Fibroblast of lung (primary cell): ENCODE data around the gene STEAP2. TPM values are rescaled to one million over a fixed set of nuclear protein-coding genes. Genes with fewer than 3 reads are reported as not detected.
A peak's percentile ranks its signal among the peaks of the same experiment; 100 is the strongest.

Experiments
- DNase-seq, 2 donors: peaks; one replicate each; pipeline versions ENCODE4 v3.0.0 to v3.0.0-alpha.2; 2010; ENCODE audit warnings: low read depth in 2 of 2
- H2AFZ ChIP-seq: 2 replicates; pipeline ENCODE4 v1.5.1; 2012; ENCODE audit warnings: low read length, control low read depth, inconsistent platforms
- H3K27ac ChIP-seq: 2 replicates; pipeline ENCODE4 v1.5.1; 2011; ENCODE audit warnings: low read length, control low read depth; ENCODE audit not compliant: insufficient read depth
- H3K27me3 ChIP-seq: 2 replicates; pipeline ENCODE4 v1.5.1; 2011; ENCODE audit warnings: mild to moderate bottlenecking, low read length; ENCODE audit not compliant: control insufficient read depth, insufficient read depth
- H3K36me3 ChIP-seq: 2 replicates; pipeline ENCODE4 v1.5.1; 2011; ENCODE audit warnings: low read length; ENCODE audit not compliant: control insufficient read depth, insufficient read depth
- H3K4me1 ChIP-seq: 2 replicates; pipeline ENCODE4 v1.5.1; 2011; ENCODE audit warnings: low read length; ENCODE audit not compliant: control insufficient read depth, insufficient read depth; ENCODE audit errors: extremely low read depth
- H3K4me2 ChIP-seq: 2 replicates; pipeline ENCODE4 v1.5.1; 2011; ENCODE audit warnings: low read length, control low read depth; ENCODE audit not compliant: insufficient read depth; ENCODE audit errors: extremely low read depth
- H3K4me3 ChIP-seq, 4 experiments: fragments of 200-600 bp in 1 of 4; sonication (generic) in 1 of 4; replicated peaks in 1 of 4; 2 replicates each; pipeline ENCODE4 v1.5.1; 2011 to 2016; ENCODE audit warnings: low read length in 4 of 4, low read depth in 3 of 4, mild to moderate bottlenecking in 3 of 4, control low read depth in 2 of 4, inconsistent platforms in 1 of 4, mixed read lengths in 1 of 4; ENCODE audit not compliant: insufficient read depth in 1 of 4; ENCODE audit errors: control extremely low read depth in 1 of 4
- H3K79me2 ChIP-seq: 2 replicates; pipeline ENCODE4 v1.5.1; 2012; ENCODE audit warnings: mild to moderate bottlenecking, low read length, inconsistent platforms; ENCODE audit not compliant: control insufficient read depth, insufficient read depth
- H3K9ac ChIP-seq: 2 replicates; pipeline ENCODE4 v1.5.1; 2011; ENCODE audit warnings: mild to moderate bottlenecking, low read length, control low read depth; ENCODE audit not compliant: insufficient read depth
- H3K9me3 ChIP-seq: 2 replicates; pipeline ENCODE4 v1.5.1; 2012; ENCODE audit warnings: low read depth, low read length; ENCODE audit not compliant: control insufficient read depth, insufficient read depth
- H4K20me1 ChIP-seq: 2 replicates; pipeline ENCODE4 v1.5.1; 2011; ENCODE audit warnings: low read length; ENCODE audit not compliant: control insufficient read depth, insufficient read depth; ENCODE audit errors: extremely low read depth
- CTCF ChIP-seq, 2 donors: IDR thresholded peaks in 1 of 2; conservative IDR thresholded peaks in 1 of 2; 1 replicate in 1 of 2; 2 replicates in 1 of 2; pipeline ENCODE4 v1.5.1; 2011 to 2012; ENCODE audit warnings: low read length in 2 of 2, control low read depth in 1 of 2, inconsistent platforms in 1 of 2, low read depth in 1 of 2, mild to moderate bottlenecking in 1 of 2
- EZH2 ChIP-seq: IDR thresholded peaks from 2 replicates; pipeline ENCODE4 v1.5.1; 2012; ENCODE audit warnings: low read length, control low read depth, mild to moderate bottlenecking; ENCODE audit errors: missing control alignments
- polyA minus RNA-seq: library from RNA; depleted of rRNA, polyadenylated mRNA; stranded (reverse); fragments of >200 nt; gene quantifications from 2 replicates; pipeline ENCODE4 v1.2.3, GENCODE V29; 2011; ENCODE audit warnings: low replicate concordance
- polyA plus RNA-seq, 2 donors: library from polyadenylated mRNA; depleted of rRNA in 1 of 2; stranded (reverse) in 1 of 2; unstranded in 1 of 2; fragments of >200 nt; gene quantifications; 2 replicates each; pipeline ENCODE4 v1.2.1, GENCODE V29; 2011 to 2012; ENCODE audit warnings: missing spikeins in 1 of 2
- total RNA-seq: library from RNA; depleted of rRNA; stranded (reverse); fragments of >200 nt; gene quantifications from 2 replicates; pipeline ENCODE4 v1.2.1, GENCODE V29; 2014

Gene STEAP2
- total RNA-seq (26.3 and 29.8 TPM in 2 replicates), polyA plus RNA-seq (11.4 and 16.5 TPM in 2 replicates), polyA minus RNA-seq (1.6 and 3.3 TPM in 2 replicates)
- polyA plus RNA-seq (2012), result 4.2 and 5.9 TPM in 2 replicates

GRCh38 chr7:90211391-90212148, at the start of gene STEAP2:
TSS of gene STEAP2 (plus strand) at chr7:90211740. CDS start at chr7:90225083, 13,343 bp downstream.
- peak within 1 kb of the TSS; percentile 56 to 92 (median 68) for H3K4me3 ChIP-seq
- peak within 1 kb of the TSS; percentile 70 for H3K9ac ChIP-seq
- TF ChIP-seq CTCF (conservative IDR thresholded peaks at IDR 0.05 in 1 of 2, IDR thresholded peaks at IDR 0.05 in 1 of 2; ENCODE audit: low read depth in 1 of 2, low read length in 2 of 2) (peak; percentile 46 to 59), EZH2 (no peak)
- DNase-seq, result peak; percentile 92 to 95
- H3K79me2 ChIP-seq, result no peaks in the 10 kb centered on the region
- H3K27me3 ChIP-seq, result no peaks in the 10 kb centered on the region
- H4K20me1 ChIP-seq, result no peaks in the 10 kb centered on the region
- H3K36me3 ChIP-seq, result no peaks in the 10 kb centered on the region
- peaks cover 2% of the 10 kb centered on the region for H3K4me1 ChIP-seq
- H3K9me3 ChIP-seq, result no peaks in the 10 kb centered on the region
- H2AFZ ChIP-seq, result peak within 1 kb of the TSS; percentile 88
- H3K27ac ChIP-seq, result peak within 1 kb of the TSS; percentile 67
- peak within 1 kb of the TSS; percentile 96 for H3K4me2 ChIP-seq

GRCh38 chr7:90163534-90163933, 48.0 kb upstream of the STEAP2 start:
- Histone ChIP-seq H3K9ac (no peak overlapping the region), H4K20me1 (no peaks in the 10 kb centered on the region), H2AFZ (no peak overlapping the region), H3K4me1 (no peaks in the 10 kb centered on the region), H3K36me3 (no peaks in the 10 kb centered on the region), H3K9me3 (no peaks in the 10 kb centered on the region), H3K27me3 (no peaks in the 10 kb centered on the region), H3K79me2 (no peaks in the 10 kb centered on the region), H3K4me2 (no peak overlapping the region), H3K4me3 (no peak overlapping the region), H3K27ac (no peak overlapping the region)
- TF ChIP-seq CTCF (conservative IDR thresholded peaks at IDR 0.05 in 1 of 2, IDR thresholded peaks at IDR 0.05 in 1 of 2; ENCODE audit: low read depth in 1 of 2, low read length in 2 of 2), result no peak
- TF ChIP-seq EZH2, result no peak
- no peak for DNase-seq

- Histone ChIP-seq H3K4me1 (no peaks in the 10 kb centered on the region), H3K27me3 (no peaks in the 10 kb centered on the region), H4K20me1 (no peaks in the 10 kb centered on the region), H3K79me2 (no peaks in the 10 kb centered on the region), H3K36me3 (no peaks in the 10 kb centered on the region), H2AFZ (no peak overlapping the region), H3K9ac (no peak overlapping the region), H3K4me2 (no peak overlapping the region), H3K27ac (no peak overlapping the region), H3K4me3 (no peak overlapping the region), H3K9me3 (no peaks in the 10 kb centered on the region)
- DNase-seq, result no peak
- TF ChIP-seq EZH2, result no peak
- TF ChIP-seq CTCF (conservative IDR thresholded peaks at IDR 0.05 in 1 of 2, IDR thresholded peaks at IDR 0.05 in 1 of 2; ENCODE audit: low read depth in 1 of 2, low read length in 2 of 2), result no peak
Measured at GRCh38 chr7:90165724-90166123, 45.8 kb upstream of the STEAP2 start.
